ENCODE data around the gene POLDIP3.

Gene POLDIP3

GRCh38 chr22:42648017-42648367 is 33.3 kb upstream of the POLDIP3 start:
- H3K9me3 ChIP-seq (ENCODE audit: control insufficient read depth, low read length): no peaks in the 10 kb centered on the region
- H3K4me1 ChIP-seq (ENCODE audit: control insufficient read depth, insufficient read depth, low read length, poor library complexity, severe bottlenecking): peaks cover 45% of the 10 kb centered on the region
- H3K27ac ChIP-seq (ENCODE audit: low read depth, low read length, severe bottlenecking): no peak overlapping the region
- H3K36me3 ChIP-seq (ENCODE audit: control insufficient read depth, insufficient read depth, low read length): no peaks in the 10 kb centered on the region
- peak overlapping the region; percentile 74 for H3K4me3 ChIP-seq (ENCODE audit: extremely low read depth, insufficient read depth, low read length, poor library complexity, severe bottlenecking)
- 80 to 100% methylated on average over 1 to 2 of the region's 4 CpGs for WGBS, 2 experiments (ENCODE audit: insufficient coverage in 2 of 2)

DNA sequence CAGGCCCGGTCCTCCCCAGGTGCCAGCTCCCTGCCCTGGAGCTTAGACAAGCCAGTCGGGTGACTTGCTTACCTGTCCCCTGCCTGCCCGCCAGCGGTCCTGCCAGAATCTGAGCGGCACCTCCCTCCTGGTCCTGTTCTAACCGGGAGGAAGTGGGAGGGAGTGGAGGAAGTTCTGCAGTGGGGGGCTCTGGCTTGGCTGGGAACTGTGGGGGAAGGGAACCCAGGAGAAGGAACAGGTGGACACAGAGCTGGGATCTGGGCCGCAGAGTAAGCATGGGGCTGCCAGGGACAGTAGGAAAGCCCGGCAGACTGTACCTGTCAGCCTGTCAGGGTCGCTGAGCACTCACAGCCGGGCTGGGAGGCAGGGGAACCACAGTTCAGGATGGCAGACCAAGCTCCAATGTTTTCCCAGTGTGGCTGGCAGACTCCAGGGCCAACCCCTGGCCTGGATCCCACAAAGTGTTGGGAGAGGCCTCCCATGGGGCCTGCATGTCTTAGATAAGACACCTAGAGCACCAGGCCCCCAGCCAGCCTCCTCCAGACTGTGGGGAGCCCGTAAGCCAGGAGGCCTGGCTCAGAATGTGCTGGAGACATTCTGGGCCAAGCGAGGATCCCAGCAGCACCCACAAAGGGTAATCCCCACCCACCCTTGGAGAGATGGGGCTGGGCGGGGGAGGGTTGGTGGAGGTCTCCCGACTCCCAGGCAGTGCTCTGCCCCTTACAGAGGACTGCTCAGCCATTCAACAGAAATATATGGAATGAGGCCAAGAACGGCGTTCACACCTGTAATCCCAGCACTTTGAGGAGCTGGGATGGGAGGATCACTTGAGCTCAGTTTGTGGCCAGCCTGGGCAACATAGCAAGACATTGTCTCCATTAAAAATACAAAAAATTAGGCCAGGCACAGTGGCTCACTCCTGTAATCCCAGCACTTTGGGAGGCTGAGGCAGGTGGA is 32.2 kb upstream of the POLDIP3 start:
- Histone ChIP-seq H3K27ac (ENCODE audit: low read depth, low read length, severe bottlenecking) (no peak overlapping the region), H3K9me3 (ENCODE audit: control insufficient read depth, low read length) (no peaks in the 10 kb centered on the region), H3K36me3 (ENCODE audit: control insufficient read depth, insufficient read depth, low read length) (no peaks in the 10 kb centered on the region), H3K4me1 (ENCODE audit: control insufficient read depth, insufficient read depth, low read length, poor library complexity, severe bottlenecking) (peaks cover 45% of the 10 kb centered on the region), H3K4me3 (ENCODE audit: extremely low read depth, insufficient read depth, low read length, poor library complexity, severe bottlenecking) (no peak overlapping the region)
- 91 to 92% methylated on average over 10 to 13 of the region's 16 CpGs for WGBS, 2 experiments (ENCODE audit: insufficient coverage in 2 of 2)

GRCh38 chr22:42645938-42646568 is 31.4 kb upstream of the POLDIP3 start:
- H3K27ac ChIP-seq (ENCODE audit: low read depth, low read length, severe bottlenecking): no peak overlapping the region
- 92 to 94% methylated on average over 11 to 12 of the region's 13 CpGs for WGBS, 2 experiments (ENCODE audit: insufficient coverage in 2 of 2)
- no peaks in the 10 kb centered on the region for H3K9me3 ChIP-seq (ENCODE audit: control insufficient read depth, low read length)
- peaks cover 45% of the 10 kb centered on the region for H3K4me1 ChIP-seq (ENCODE audit: control insufficient read depth, insufficient read depth, low read length, poor library complexity, severe bottlenecking)
- H3K4me3 ChIP-seq (ENCODE audit: extremely low read depth, insufficient read depth, low read length, poor library complexity, severe bottlenecking): no peak overlapping the region
- no peaks in the 10 kb centered on the region for H3K36me3 ChIP-seq (ENCODE audit: control insufficient read depth, insufficient read depth, low read length)

DNA sequence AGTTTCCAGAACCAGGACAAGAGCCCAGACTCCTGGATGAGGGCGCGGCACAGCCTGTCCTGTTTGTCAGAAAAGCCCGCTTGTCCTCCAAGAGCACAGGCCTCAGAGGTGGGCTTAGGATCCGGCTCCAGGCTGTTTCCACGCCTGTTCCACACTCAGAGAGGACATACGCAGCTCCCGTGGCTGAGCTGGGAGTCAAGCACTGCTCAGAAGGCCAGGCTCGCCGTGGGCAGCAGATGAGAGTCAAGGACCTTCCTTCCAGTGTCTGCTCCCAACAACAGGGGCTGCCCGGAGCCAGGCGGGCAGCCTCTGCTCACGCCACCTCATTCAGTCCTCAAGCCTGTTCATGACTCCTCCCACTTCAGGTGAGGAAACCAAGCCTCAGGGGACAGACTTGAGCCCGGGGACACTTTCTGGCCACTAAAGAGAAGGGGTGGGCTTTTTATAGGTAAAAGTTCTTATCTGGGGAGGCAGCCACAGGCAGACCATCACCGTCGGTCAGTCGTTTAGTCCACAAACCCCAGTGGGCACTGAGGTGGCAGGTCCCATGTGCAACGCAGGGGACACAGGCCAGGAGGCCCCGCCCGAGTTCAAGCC is 30.8 kb upstream of the POLDIP3 start:
- no peak overlapping the region for H3K4me3 ChIP-seq (ENCODE audit: extremely low read depth, insufficient read depth, low read length, poor library complexity, severe bottlenecking)
- H3K27ac ChIP-seq (ENCODE audit: low read depth, low read length, severe bottlenecking): no peak overlapping the region
- H3K4me1 ChIP-seq (ENCODE audit: control insufficient read depth, insufficient read depth, low read length, poor library complexity, severe bottlenecking): peaks cover 45% of the 10 kb centered on the region
- WGBS, 2 experiments (ENCODE audit: insufficient coverage in 2 of 2): 79 to 86% methylated on average over 15 of the region's 19 CpGs
- no peaks in the 10 kb centered on the region for H3K9me3 ChIP-seq (ENCODE audit: control insufficient read depth, low read length)
- H3K36me3 ChIP-seq (ENCODE audit: control insufficient read depth, insufficient read depth, low read length): peaks cover 5% of the 10 kb centered on the region

DNA sequence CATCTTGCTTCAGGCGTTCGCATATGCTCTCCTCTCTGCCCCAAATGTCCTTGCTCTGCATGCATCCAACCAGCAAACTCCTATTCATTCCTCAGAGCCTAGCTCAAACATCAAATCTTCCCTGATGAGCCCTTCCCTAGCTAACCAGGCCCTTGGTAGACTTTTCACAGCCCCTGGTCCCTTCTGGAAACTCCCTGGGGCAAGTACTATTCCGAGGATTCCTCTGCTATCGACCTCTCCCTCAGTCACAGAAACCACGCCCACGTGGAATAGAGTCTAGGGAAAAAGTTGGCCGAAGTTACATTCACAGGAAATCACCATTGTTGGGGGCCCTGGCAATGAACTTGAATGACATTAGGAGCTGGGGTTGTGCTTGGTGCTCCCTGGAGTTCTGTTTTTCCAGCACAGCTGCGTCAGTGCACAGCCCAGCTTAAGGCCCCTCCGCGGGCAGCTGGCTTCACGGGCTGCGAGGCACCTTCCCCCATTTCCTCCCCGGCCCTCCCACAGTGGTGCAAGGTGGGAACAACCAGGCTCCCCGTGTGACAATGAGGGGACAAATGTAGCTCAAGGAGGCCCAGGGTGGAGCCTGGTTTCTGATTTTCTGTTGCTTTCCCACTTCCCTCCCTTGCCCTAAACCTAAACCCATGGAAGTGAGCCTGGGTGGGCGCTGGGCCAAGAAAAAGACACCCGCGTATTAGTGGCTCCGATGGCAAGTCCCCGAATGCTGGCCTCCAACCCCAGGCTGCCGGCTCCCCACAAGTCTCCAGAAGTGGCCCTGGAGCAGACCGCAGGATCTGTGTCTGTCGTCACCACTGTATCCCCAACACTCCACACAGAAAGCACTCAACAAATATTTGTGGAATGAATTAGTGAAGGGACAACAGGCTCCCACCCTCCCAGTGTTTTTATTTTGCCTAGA is 30.0 kb upstream of the POLDIP3 start:
- Histone ChIP-seq H3K9me3 (ENCODE audit: control insufficient read depth, low read length) (no peaks in the 10 kb centered on the region), H3K4me3 (ENCODE audit: extremely low read depth, insufficient read depth, low read length, poor library complexity, severe bottlenecking) (no peak overlapping the region), H3K36me3 (ENCODE audit: control insufficient read depth, insufficient read depth, low read length) (peaks cover 5% of the 10 kb centered on the region), H3K4me1 (ENCODE audit: control insufficient read depth, insufficient read depth, low read length, poor library complexity, severe bottlenecking) (peaks cover 45% of the 10 kb centered on the region), H3K27ac (ENCODE audit: low read depth, low read length, severe bottlenecking) (peak overlapping the region; percentile 53)
- WGBS, 2 experiments (ENCODE audit: insufficient coverage in 2 of 2): 70 to 85% methylated on average over 14 of the region's 22 CpGs

GRCh38 chr22:42643634-42644421 is 29.1 kb upstream of the POLDIP3 start:
- WGBS, 2 experiments (ENCODE audit: insufficient coverage in 2 of 2): 95 to 96% methylated on average over 10 to 14 of the region's 14 CpGs
- Histone ChIP-seq H3K4me1 (ENCODE audit: control insufficient read depth, insufficient read depth, low read length, poor library complexity, severe bottlenecking) (peaks cover 45% of the 10 kb centered on the region), H3K36me3 (ENCODE audit: control insufficient read depth, insufficient read depth, low read length) (peaks cover 5% of the 10 kb centered on the region), H3K9me3 (ENCODE audit: control insufficient read depth, low read length) (no peaks in the 10 kb centered on the region), H3K27ac (ENCODE audit: low read depth, low read length, severe bottlenecking) (no peak overlapping the region), H3K4me3 (ENCODE audit: extremely low read depth, insufficient read depth, low read length, poor library complexity, severe bottlenecking) (no peak overlapping the region)

- Histone ChIP-seq H3K4me3 (ENCODE audit: extremely low read depth, insufficient read depth, low read length, poor library complexity, severe bottlenecking) (no peak overlapping the region), H3K27ac (ENCODE audit: low read depth, low read length, severe bottlenecking) (no peak overlapping the region), H3K36me3 (ENCODE audit: control insufficient read depth, insufficient read depth, low read length) (peaks cover 5% of the 10 kb centered on the region), H3K4me1 (ENCODE audit: control insufficient read depth, insufficient read depth, low read length, poor library complexity, severe bottlenecking) (peaks cover 41% of the 10 kb centered on the region), H3K9me3 (ENCODE audit: control insufficient read depth, low read length) (no peaks in the 10 kb centered on the region)
- WGBS, 2 experiments (ENCODE audit: insufficient coverage in 2 of 2): 83 to 87% methylated on average over 5 to 9 of the region's 12 CpGs
Observed at GRCh38 chr22:42642806-42643633, 28.3 kb upstream of the POLDIP3 start.

DNA sequence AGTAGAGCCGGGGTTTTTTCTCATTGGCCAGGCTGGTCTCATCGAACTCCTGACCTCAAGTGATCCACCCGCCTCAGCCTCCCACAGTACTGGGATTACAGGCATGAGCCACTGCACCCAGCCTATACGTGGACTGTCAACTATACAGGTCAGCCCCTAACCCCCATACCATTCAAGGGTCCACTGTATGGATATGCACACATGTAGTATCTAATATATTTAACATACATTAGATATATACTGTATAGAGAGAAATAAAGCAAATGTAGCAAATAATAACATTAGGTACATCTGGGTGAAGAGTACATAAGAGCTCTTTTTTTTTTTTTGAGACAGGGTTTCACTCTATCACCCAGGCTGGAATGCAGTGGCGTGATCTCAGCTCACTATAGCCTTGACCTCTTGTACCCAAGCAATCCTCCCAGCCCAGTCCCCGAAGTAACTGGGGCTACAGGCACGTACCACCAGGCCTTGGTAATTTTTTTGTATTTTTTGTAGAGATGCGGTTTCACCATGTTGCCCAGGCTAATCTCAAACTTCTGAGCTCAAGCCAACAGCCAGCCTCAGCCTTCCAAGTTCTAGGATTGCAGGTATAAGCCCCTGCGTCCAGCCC is 27.2 kb upstream of the POLDIP3 start:
- Histone ChIP-seq H3K36me3 (ENCODE audit: control insufficient read depth, insufficient read depth, low read length) (peaks cover 12% of the 10 kb centered on the region), H3K9me3 (ENCODE audit: control insufficient read depth, low read length) (no peaks in the 10 kb centered on the region), H3K27ac (ENCODE audit: low read depth, low read length, severe bottlenecking) (no peak overlapping the region), H3K4me1 (ENCODE audit: control insufficient read depth, insufficient read depth, low read length, poor library complexity, severe bottlenecking) (peaks cover 33% of the 10 kb centered on the region), H3K4me3 (ENCODE audit: extremely low read depth, insufficient read depth, low read length, poor library complexity, severe bottlenecking) (no peak overlapping the region)
- 95 to 96% methylated on average over 5 to 6 of the region's 9 CpGs for WGBS, 2 experiments (ENCODE audit: insufficient coverage in 2 of 2)
